Stimulated activated CD4-positive, alpha-beta T cell treated with anti-CD3 and anti-CD28 coated beads, Interleukin-1b, Interleukin-23, amount 100 ng/mL, for 48 hours (primary cell): ENCODE data around the gene CAST.

Experiments
- DNase-seq: peaks from one replicate; pipeline ENCODE4 v3.0.0-alpha.2; 2020

Gene CAST

GRCh38 chr5:96823900-96824380 is 161.8 kb downstream of the CAST start:
- DNase-seq, result peak; percentile 24
